ENCODE data around the gene MRTO4.
"Not testable (repeated sequence)": the region's sequence is repeated elsewhere in the genome, so short reads cannot be mapped to it uniquely, and the experiment has no call there.

Gene MRTO4

DNA sequence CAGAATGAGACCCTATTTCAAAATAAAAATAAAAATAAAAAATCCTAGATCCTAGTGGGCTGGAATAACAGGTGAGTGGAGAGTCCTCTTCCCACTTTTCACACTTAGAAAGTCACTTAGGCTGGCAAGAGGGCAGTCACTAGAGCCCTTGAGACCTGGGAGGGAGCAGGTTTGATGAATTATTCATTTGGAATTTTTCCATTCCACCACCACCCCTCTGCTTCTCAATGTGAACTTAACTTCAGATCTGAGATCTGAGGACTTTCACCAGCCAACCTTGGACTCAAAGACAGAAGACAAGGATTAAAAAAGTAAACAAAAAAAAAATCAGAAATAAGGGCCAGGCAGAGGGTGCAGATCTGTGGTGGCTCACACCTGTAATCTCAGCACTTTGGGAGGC, 20.5 kb downstream of the MRTO4 start:
- H3K4me2 ChIP-seq (ENCODE audit: low read depth, low read length, poor library complexity, severe bottlenecking) = no peak overlapping the region
- no peak overlapping the region for H2AFZ ChIP-seq (ENCODE audit: low read depth, low read length, severe bottlenecking)
- H3K9me2 ChIP-seq (replicated peaks; ENCODE audit: insufficient read depth, low read length) = no peaks in the 10 kb centered on the region
- H3K27ac ChIP-seq (ENCODE audit: low read depth, low read length) = no peak overlapping the region
- H3K9ac ChIP-seq (ENCODE audit: low read length) = no peak overlapping the region
- H3K79me2 ChIP-seq (ENCODE audit: insufficient read depth, low read length) = no peaks in the 10 kb centered on the region
- no peaks in the 10 kb centered on the region for H3K27me3 ChIP-seq (ENCODE audit: low read length)
- H3F3A ChIP-seq (ENCODE audit: insufficient read depth) = no peaks in the 10 kb centered on the region
- no peaks in the 10 kb centered on the region for H3K9me3 ChIP-seq (ENCODE audit: insufficient read depth, low read length)
- no peak overlapping the region for H3K4me3 ChIP-seq (ENCODE audit: insufficient read depth, low read length, poor library complexity, severe bottlenecking)
- no peaks in the 10 kb centered on the region for H4K20me1 ChIP-seq (ENCODE audit: low read depth, low read length)
- H3K36me3 ChIP-seq (ENCODE audit: low read length) = no peaks in the 10 kb centered on the region
- TF ChIP-seq EZH2phosphoT487 (conservative IDR thresholded peaks at IDR 0.05; ENCODE audit: low read length) = no peak
- TF ChIP-seq, protein P1, sequence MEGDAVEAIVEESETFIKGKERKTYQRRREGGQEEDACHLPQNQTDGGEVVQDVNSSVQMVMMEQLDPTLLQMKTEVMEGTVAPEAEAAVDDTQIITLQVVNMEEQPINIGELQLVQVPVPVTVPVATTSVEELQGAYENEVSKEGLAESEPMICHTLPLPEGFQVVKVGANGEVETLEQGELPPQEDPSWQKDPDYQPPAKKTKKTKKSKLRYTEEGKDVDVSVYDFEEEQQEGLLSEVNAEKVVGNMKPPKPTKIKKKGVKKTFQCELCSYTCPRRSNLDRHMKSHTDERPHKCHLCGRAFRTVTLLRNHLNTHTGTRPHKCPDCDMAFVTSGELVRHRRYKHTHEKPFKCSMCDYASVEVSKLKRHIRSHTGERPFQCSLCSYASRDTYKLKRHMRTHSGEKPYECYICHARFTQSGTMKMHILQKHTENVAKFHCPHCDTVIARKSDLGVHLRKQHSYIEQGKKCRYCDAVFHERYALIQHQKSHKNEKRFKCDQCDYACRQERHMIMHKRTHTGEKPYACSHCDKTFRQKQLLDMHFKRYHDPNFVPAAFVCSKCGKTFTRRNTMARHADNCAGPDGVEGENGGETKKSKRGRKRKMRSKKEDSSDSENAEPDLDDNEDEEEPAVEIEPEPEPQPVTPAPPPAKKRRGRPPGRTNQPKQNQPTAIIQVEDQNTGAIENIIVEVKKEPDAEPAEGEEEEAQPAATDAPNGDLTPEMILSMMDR (IDR thresholded peaks at IDR 0.05; ENCODE audit: insufficient read depth, low read length, poor library complexity, severe bottlenecking) = no peak

DNA sequence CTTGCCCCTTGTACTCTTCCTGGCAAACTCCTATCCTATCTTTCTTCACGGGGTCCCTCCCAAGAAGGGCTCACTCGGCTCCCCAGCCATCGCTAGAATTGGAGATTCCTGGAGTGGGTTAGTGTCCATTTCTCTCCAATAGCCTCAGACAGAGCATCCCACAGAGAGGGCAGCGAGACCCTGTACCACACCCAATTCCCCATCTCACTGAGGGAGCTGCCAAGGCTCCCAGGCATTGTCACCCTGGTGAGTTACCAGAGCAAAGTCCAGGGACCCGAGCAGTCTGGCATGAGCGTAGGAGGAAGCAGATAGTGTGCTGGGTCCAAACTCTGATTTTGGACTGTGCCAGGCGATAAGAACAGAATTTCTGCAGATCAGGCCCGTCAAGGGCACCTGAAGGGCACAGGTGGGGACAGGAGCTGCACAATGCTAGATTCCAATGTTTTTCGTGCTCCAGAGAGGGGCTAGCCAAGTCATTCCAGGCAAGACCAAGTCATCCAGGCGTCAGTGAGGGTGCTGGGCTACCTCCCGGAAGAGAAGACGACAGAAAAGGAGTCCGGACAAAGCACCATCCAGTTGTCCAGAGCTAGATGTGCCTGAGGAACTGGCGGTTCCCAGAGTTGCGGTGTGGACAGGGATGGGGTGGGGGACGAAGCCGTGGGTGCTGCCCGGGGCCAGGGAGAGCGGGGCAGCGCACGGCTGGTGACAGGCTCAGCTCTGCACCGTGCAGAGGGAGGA, 21.7 kb downstream of the MRTO4 start:
- Histone ChIP-seq H3K4me3 (ENCODE audit: insufficient read depth, low read length, poor library complexity, severe bottlenecking) (no peak overlapping the region), H2AFZ (ENCODE audit: low read depth, low read length, severe bottlenecking) (no peak overlapping the region), H3K9me3 (ENCODE audit: insufficient read depth, low read length) (no peaks in the 10 kb centered on the region), H3K27ac (ENCODE audit: low read depth, low read length) (no peak overlapping the region), H4K20me1 (ENCODE audit: low read depth, low read length) (no peaks in the 10 kb centered on the region), H3F3A (ENCODE audit: insufficient read depth) (no peaks in the 10 kb centered on the region), H3K4me2 (ENCODE audit: low read depth, low read length, poor library complexity, severe bottlenecking) (no peak overlapping the region), H3K36me3 (ENCODE audit: low read length) (no peaks in the 10 kb centered on the region), H3K9me2 (replicated peaks; ENCODE audit: insufficient read depth, low read length) (no peaks in the 10 kb centered on the region), H3K27me3 (ENCODE audit: low read length) (no peaks in the 10 kb centered on the region), H3K9ac (ENCODE audit: low read length) (no peak overlapping the region), H3K79me2 (ENCODE audit: insufficient read depth, low read length) (no peaks in the 10 kb centered on the region)
- TF ChIP-seq EZH2phosphoT487 (conservative IDR thresholded peaks at IDR 0.05; ENCODE audit: low read length) = no peak
- TF ChIP-seq, protein P1 (IDR thresholded peaks at IDR 0.05; ENCODE audit: insufficient read depth, low read length, poor library complexity, severe bottlenecking) = no peak

DNA sequence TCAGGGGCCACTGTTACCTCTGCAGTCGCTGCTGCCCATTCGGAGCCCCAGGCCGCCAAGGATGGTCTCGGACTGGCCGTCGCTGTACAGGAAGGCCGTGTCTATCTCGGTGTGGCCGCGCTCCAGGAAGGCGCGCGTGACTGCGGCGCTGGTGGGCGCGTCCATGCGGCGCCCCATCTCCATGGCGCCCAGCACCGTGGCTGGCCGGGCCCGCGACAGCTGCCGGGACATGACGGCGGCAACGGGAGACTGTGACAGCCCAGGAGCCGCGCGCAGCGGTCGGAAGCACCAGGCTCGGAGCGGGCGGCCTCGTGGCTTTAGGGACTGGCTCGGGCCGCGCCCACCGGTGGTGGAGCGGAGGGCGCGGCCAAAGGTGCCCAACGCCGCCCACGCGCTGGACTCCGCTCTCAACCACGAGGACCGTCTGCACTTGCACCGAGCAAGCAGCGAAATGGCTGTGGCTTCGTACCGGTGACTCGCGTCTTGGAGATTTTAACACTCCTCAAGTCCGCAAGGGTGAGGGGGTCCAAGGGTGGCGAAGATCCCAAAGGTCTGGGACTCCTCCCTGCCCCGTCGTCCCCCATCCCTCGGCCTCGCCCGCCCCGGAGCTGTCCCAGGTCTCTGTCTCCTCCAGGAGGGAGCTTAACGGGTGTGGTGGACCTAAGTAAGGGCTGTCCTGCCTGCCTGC, 22.4 kb downstream of the MRTO4 start:
- H4K20me1 ChIP-seq (ENCODE audit: low read depth, low read length); H3K4me2 ChIP-seq (ENCODE audit: low read depth, low read length, poor library complexity, severe bottlenecking); H3K36me3 ChIP-seq (ENCODE audit: low read length); H3F3A ChIP-seq (ENCODE audit: insufficient read depth); H3K27me3 ChIP-seq (ENCODE audit: low read length); H2AFZ ChIP-seq (ENCODE audit: low read depth, low read length, severe bottlenecking); H3K9me2 ChIP-seq (replicated peaks; ENCODE audit: insufficient read depth, low read length); H3K9me3 ChIP-seq (ENCODE audit: insufficient read depth, low read length); H3K79me2 ChIP-seq (ENCODE audit: insufficient read depth, low read length); H3K27ac ChIP-seq (ENCODE audit: low read depth, low read length); H3K4me3 ChIP-seq (ENCODE audit: insufficient read depth, low read length, poor library complexity, severe bottlenecking); H3K9ac ChIP-seq (ENCODE audit: low read length): not testable (repeated sequence)

DNA sequence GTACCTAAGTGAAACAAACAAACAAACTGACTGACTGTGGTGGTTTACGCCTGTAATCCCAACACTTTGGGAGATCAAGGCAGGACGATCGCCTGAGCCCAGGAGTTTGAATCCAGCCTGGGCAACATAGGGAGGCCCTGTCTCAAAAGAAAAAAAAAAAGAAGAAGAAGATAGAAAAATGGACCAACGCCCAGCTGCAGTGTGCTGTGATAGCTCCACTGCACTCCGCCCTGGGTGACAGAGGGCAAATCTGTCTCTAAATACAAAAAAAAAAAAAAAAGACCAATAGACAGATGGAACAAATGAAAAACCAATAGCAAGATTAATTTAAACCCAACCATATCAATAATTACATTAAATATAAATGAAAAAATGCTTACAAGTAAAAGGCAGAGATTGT, 23.0 kb downstream of the MRTO4 start:
- Histone ChIP-seq H3K9me3 (ENCODE audit: insufficient read depth, low read length) (no peaks in the 10 kb centered on the region), H4K20me1 (ENCODE audit: low read depth, low read length) (no peaks in the 10 kb centered on the region), H3K4me2 (ENCODE audit: low read depth, low read length, poor library complexity, severe bottlenecking) (no peak overlapping the region), H3K9me2 (replicated peaks; ENCODE audit: insufficient read depth, low read length) (no peaks in the 10 kb centered on the region), H3K9ac (ENCODE audit: low read length) (no peak overlapping the region), H3F3A (ENCODE audit: insufficient read depth) (no peaks in the 10 kb centered on the region), H3K27me3 (ENCODE audit: low read length) (no peaks in the 10 kb centered on the region), H3K4me3 (ENCODE audit: insufficient read depth, low read length, poor library complexity, severe bottlenecking) (no peak overlapping the region), H3K36me3 (ENCODE audit: low read length) (no peaks in the 10 kb centered on the region), H3K79me2 (ENCODE audit: insufficient read depth, low read length) (no peaks in the 10 kb centered on the region), H2AFZ (ENCODE audit: low read depth, low read length, severe bottlenecking) (no peak overlapping the region), H3K27ac (ENCODE audit: low read depth, low read length) (no peak overlapping the region)
- no peak for TF ChIP-seq EZH2phosphoT487 (conservative IDR thresholded peaks at IDR 0.05; ENCODE audit: low read length)

Data from SU-DHL-6 (cell line).